ENCODE data around the gene MORN1. TPM values are rescaled to one million over a fixed set of nuclear protein-coding genes. Genes with fewer than 3 reads are reported as not detected.
A peak's percentile ranks its signal among the peaks of the same experiment; 100 is the strongest.

The MORN1 gene
- total RNA-seq, 1 donor from 2014 or later = 9.0 TPM

GRCh38 chr1:2389644-2390043 is 1.7 kb downstream of the MORN1 start:
- TF ChIP-seq CTCF (IDR thresholded peaks at IDR 0.05) = no peak
- Histone ChIP-seq H3K27me3 (no peaks in the 10 kb centered on the region), H3K9me3 (no peaks in the 10 kb centered on the region), H3K4me3 (no peak overlapping the region), H3K4me1 (peaks cover 23% of the 10 kb centered on the region), H3K27ac (no peak overlapping the region), H3K36me3 (no peaks in the 10 kb centered on the region)
- ATAC-seq (no peak), DNase-seq (no peak)
- intact Hi-C loops (cut with DNase I) = no loop called here

- intact Hi-C loops (cut with DNase I) = no loop called here
- H3K27ac ChIP-seq = no peak overlapping the region
- H3K9me3 ChIP-seq = no peaks in the 10 kb centered on the region
- H3K36me3 ChIP-seq = no peaks in the 10 kb centered on the region
- ATAC-seq = no peak
- H3K4me1 ChIP-seq = peaks cover 20% of the 10 kb centered on the region
- TF ChIP-seq CTCF (IDR thresholded peaks at IDR 0.05) = no peak
- H3K27me3 ChIP-seq = no peaks in the 10 kb centered on the region
- no peak overlapping the region for H3K4me3 ChIP-seq
- peak; percentile 48 for DNase-seq
Observed at GRCh38 chr1:2388004-2388913, 3.1 kb downstream of the MORN1 start.

- intact Hi-C loops (cut with DNase I) = no loop called here
- no peak overlapping the region for H3K27ac ChIP-seq
- no peak overlapping the region for H3K4me3 ChIP-seq
- ATAC-seq (no peak), DNase-seq (peak; percentile 55)
- H3K36me3 ChIP-seq = no peaks in the 10 kb centered on the region
- TF ChIP-seq CTCF (IDR thresholded peaks at IDR 0.05) = no peak
- H3K27me3 ChIP-seq = no peaks in the 10 kb centered on the region
- no peaks in the 10 kb centered on the region for H3K9me3 ChIP-seq
- peaks cover 10% of the 10 kb centered on the region for H3K4me1 ChIP-seq
Observed at GRCh38 chr1:2386636-2387611, 4.4 kb downstream of the MORN1 start.

DNA sequence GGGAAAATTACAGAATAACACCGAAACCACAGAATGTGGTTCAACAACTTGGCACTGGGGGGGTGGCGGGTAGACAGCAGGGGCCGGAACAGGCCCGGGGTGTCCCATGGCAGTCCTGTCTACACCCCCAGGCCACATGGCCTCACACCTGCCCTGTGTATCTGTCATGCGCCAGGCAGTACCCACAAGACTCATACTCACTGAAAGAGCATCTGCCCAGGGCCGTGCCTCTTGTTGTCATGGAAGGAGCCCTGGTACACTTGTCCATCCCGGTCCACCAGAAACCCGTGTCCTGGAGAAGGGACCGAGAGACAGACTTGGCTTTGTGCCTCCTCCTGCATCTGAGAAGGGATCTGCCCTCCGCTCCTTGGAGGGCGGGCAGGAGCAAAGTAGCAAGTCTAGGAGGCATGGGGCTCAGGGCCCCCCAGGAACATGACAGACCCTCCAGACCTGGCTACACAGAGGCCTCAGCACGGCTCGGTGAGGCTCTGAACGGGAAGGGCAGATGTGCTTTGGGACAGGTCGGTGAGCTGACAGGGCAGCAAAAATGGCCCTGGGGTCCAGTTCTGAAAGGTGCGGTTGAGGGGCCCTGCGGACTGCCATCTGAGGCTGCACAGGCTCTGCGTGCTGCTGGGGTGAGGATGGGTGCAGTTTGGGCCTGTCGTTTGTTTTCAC is 5.6 kb downstream of the MORN1 start:
- DNase-seq (peak; percentile 38), ATAC-seq (no peak)
- Histone ChIP-seq H3K4me1 (peaks cover 13% of the 10 kb centered on the region), H3K36me3 (no peaks in the 10 kb centered on the region), H3K9me3 (no peaks in the 10 kb centered on the region), H3K4me3 (no peak overlapping the region), H3K27ac (no peak overlapping the region), H3K27me3 (no peaks in the 10 kb centered on the region)
- intact Hi-C loops (cut with DNase I) = no loop called here
- no peak for TF ChIP-seq CTCF (IDR thresholded peaks at IDR 0.05)

DNA sequence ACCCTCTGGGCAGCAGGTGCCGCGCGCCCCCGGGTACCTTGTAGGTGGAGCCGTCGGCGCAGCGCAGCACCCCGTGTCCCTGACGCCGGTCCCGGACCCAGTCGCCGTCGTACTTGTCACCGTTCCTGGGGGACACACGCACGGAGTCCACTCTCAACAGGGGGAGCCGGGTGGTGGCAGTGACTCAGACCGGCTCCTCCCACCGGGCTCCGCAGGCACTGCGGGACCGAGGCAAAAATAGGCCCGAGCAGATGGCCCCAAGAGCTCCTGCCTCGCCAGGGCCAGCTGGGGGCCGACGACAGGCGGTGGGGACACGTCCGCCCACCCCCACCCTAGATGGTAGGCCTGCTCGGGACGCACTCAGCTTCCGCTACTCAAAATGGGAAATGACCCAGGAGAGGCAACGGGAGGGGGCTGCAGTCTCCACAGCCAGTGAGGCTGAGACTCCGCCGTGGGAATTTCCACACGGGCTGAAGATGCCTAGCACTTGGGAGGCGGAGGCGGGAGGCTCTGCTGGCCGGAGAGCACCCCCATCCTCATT is 6.3 kb downstream of the MORN1 start:
- no peaks in the 10 kb centered on the region for H3K27me3 ChIP-seq
- DNase-seq (peak; percentile 58), ATAC-seq (no peak)
- no peak for TF ChIP-seq CTCF (IDR thresholded peaks at IDR 0.05)
- H3K36me3 ChIP-seq = no peaks in the 10 kb centered on the region
- H3K4me1 ChIP-seq = peaks cover 5% of the 10 kb centered on the region
- intact Hi-C loops (cut with DNase I) = loop anchor here (5.0 kb wide), 1 partner anchor 188 kb away; no protein-coding TSS in a partner anchor
- H3K4me3 ChIP-seq = no peak overlapping the region
- no peaks in the 10 kb centered on the region for H3K9me3 ChIP-seq
- H3K27ac ChIP-seq = no peak overlapping the region

Data from upper lobe of right lung (tissue), 1 donor.